Cardiac muscle cell (in vitro differentiated cells and primary cell): Measurements from ENCODE around the gene PPM1H. TPM values are rescaled to one million over a fixed set of nuclear protein-coding genes. Genes with fewer than 3 reads are reported as not detected.
"Not testable (repeated sequence)": the region's sequence is repeated elsewhere in the genome, so short reads cannot be mapped to it uniquely, and the experiment has no call there.

Source experiments
- DNase-seq, 2 donors: peaks; one replicate each; pipeline versions ENCODE4 v3.0.0 to v3.0.0-alpha.2; 2010 to 2017; ENCODE audit warnings: low read depth in 1 of 2, low spot score in 1 of 2
- H3K27ac ChIP-seq: fragments of 200-600 bp; sonication (generic); 2 replicates; pipeline ENCODE4 v1.5.1; 2016
- H3K27me3 ChIP-seq: fragments of 200-600 bp; sonication (generic); 2 replicates; pipeline ENCODE4 v1.6.0; 2016; ENCODE audit warnings: control low read depth
- H3K36me3 ChIP-seq: fragments of 200-600 bp; sonication (generic); 2 replicates; pipeline ENCODE4 v1.5.1; 2016; ENCODE audit warnings: control low read depth
- H3K4me1 ChIP-seq: fragments of 200-600 bp; sonication (generic); 2 replicates; pipeline ENCODE4 v1.8.1; 2017; ENCODE audit warnings: low read depth, mild to moderate bottlenecking, mixed run types
- H3K4me3 ChIP-seq: fragments of 200-600 bp; sonication (generic); 2 replicates; pipeline ENCODE4 v1.5.1; 2016; ENCODE audit warnings: mild to moderate bottlenecking
- H3K9me3 ChIP-seq: fragments of 200-600 bp; sonication (generic); 2 replicates; pipeline ENCODE4 v1.5.1; 2017; ENCODE audit warnings: low read depth, mild to moderate bottlenecking, control low read depth
- CTCF ChIP-seq: IDR thresholded peaks from 2 replicates; pipeline ENCODE4 v1.5.1; 2012; ENCODE audit warnings: low read depth, mild to moderate bottlenecking, low read length
- polyA plus RNA-seq: library from polyadenylated mRNA; unstranded; fragments of >200 nt; fragmentation: Nextera tagmentation; extraction: Ambion mirVana; gene quantifications from 2 replicates; pipeline ENCODE4 v1.2.1, GENCODE V29; 2016
- total RNA-seq: library from RNA; depleted of rRNA; stranded (reverse); fragments of >200 nt; gene quantifications from 2 replicates; pipeline ENCODE4 v1.2.3, GENCODE V29; 2016

Gene PPM1H
- total and polyA plus RNA-seq, 2 experiments from 2014 or later: 2.9 to 3.3 TPM

GRCh38 chr12:62813031-62813829 is 121.7 kb downstream of the PPM1H start:
- TF ChIP-seq CTCF: peak; percentile 85
- no peaks in the 10 kb centered on the region for H3K9me3 ChIP-seq
- no peak overlapping the region for H3K4me3 ChIP-seq
- no peaks in the 10 kb centered on the region for H3K4me1 ChIP-seq
- DNase-seq: peak; percentile 76 to 87
- no peaks in the 10 kb centered on the region for H3K36me3 ChIP-seq
- H3K27ac ChIP-seq: no peak overlapping the region
- peaks cover 27% of the 10 kb centered on the region for H3K27me3 ChIP-seq

GRCh38 chr12:62811481-62811880 is 123.5 kb downstream of the PPM1H start:
- not testable (repeated sequence) for H3K4me1 ChIP-seq, H3K9me3 ChIP-seq, H3K36me3 ChIP-seq, H3K4me3 ChIP-seq, H3K27ac ChIP-seq, DNase-seq
- H3K27me3 ChIP-seq: peaks cover 19% of the 10 kb centered on the region

GRCh38 chr12:62808166-62808879 is 126.6 kb downstream of the PPM1H start:
- no peak overlapping the region for H3K27ac ChIP-seq

GRCh38 chr12:62806893-62807292 is 128.1 kb downstream of the PPM1H start:
- H3K4me3 ChIP-seq: no peak overlapping the region
- H3K27me3 ChIP-seq: peaks cover 11% of the 10 kb centered on the region
- no peaks in the 10 kb centered on the region for H3K36me3 ChIP-seq
- no peak for TF ChIP-seq CTCF
- H3K4me1 ChIP-seq: no peaks in the 10 kb centered on the region
- no peaks in the 10 kb centered on the region for H3K9me3 ChIP-seq
- H3K27ac ChIP-seq: no peak overlapping the region
- DNase-seq: no peak

More at GRCh38 chr12:62808166-62808879, 126.6 kb downstream of the PPM1H start:
- Histone ChIP-seq H3K36me3 (no peaks in the 10 kb centered on the region), H3K4me3 (no peak overlapping the region), H3K9me3 (no peaks in the 10 kb centered on the region), H3K27me3 (peaks cover 16% of the 10 kb centered on the region), H3K4me1 (no peaks in the 10 kb centered on the region)
- DNase-seq: no peak
- TF ChIP-seq CTCF: no peak

GRCh38 chr12:62806244-62806836 is 128.6 kb downstream of the PPM1H start:
- no peak for TF ChIP-seq CTCF
- Histone ChIP-seq H3K9me3 (no peaks in the 10 kb centered on the region), H3K36me3 (no peaks in the 10 kb centered on the region), H3K4me1 (no peaks in the 10 kb centered on the region), H3K27me3 (peaks cover 8% of the 10 kb centered on the region), H3K27ac (no peak overlapping the region), H3K4me3 (no peak overlapping the region)
- no peak for DNase-seq
